Small intestine (tissue), 7 donors: ENCODE data around the gene GOLGA8R. TPM values are rescaled to one million over a fixed set of nuclear protein-coding genes. Genes with fewer than 3 reads are reported as not detected.
"Not testable (repeated sequence)": the region's sequence is repeated elsewhere in the genome, so short reads cannot be mapped to it uniquely, and the experiment has no call there.

Experiments used
- DNase-seq, 2 donors: peaks; one replicate each; pipeline versions ENCODE4 v3.0.0 to v3.0.0-alpha.2; 2013
- FAIRE-seq: peaks from 2 replicates; lab custom pipeline; 2012; peaks lifted over from hg19 to GRCh38; lab: Jason Lieb, UNC
- H3K27ac ChIP-seq, 3 donors: one replicate each; pipeline ENCODE4 v1.5.1; 2013; ENCODE audit warnings: low read length in 2 of 3, mild to moderate bottlenecking in 2 of 3, control low read depth in 1 of 3, inconsistent platforms in 1 of 3, low read depth in 1 of 3, moderate library complexity in 1 of 3
- H3K27me3 ChIP-seq, 3 donors: one replicate each; pipeline ENCODE4 v1.6.1; 2013; ENCODE audit warnings: low read length in 3 of 3, inconsistent platforms in 1 of 3; ENCODE audit not compliant: control insufficient read depth in 3 of 3, insufficient read depth in 3 of 3
- H3K36me3 ChIP-seq, 3 donors: one replicate each; pipeline ENCODE4 v1.6.1; 2013; ENCODE audit warnings: low read length in 3 of 3, inconsistent platforms in 1 of 3, low read depth in 1 of 3, mild to moderate bottlenecking in 1 of 3, moderate library complexity in 1 of 3; ENCODE audit not compliant: control insufficient read depth in 3 of 3, insufficient read depth in 2 of 3
- H3K4me1 ChIP-seq, 3 donors: one replicate each; pipeline ENCODE4 v1.6.1; 2013; ENCODE audit warnings: low read length in 2 of 3, inconsistent platforms in 1 of 3, low read depth in 1 of 3, mild to moderate bottlenecking in 1 of 3, moderate library complexity in 1 of 3; ENCODE audit not compliant: control insufficient read depth in 3 of 3, insufficient read depth in 2 of 3
- H3K4me3 ChIP-seq, 3 donors: one replicate each; pipeline ENCODE4 v1.5.1; 2013; ENCODE audit warnings: low read length in 3 of 3, control low read depth in 1 of 3, inconsistent platforms in 1 of 3, low read depth in 1 of 3, mild to moderate bottlenecking in 1 of 3, moderate library complexity in 1 of 3
- H3K9me3 ChIP-seq, 2 donors: one replicate each; pipeline ENCODE4 v1.6.1; 2013; ENCODE audit warnings: low read depth in 1 of 2, low read length in 1 of 2; ENCODE audit not compliant: control insufficient read depth in 2 of 2, insufficient read depth in 1 of 2
- WGBS, 3 donors: extraction: QIAGEN DNeasy Blood & Tissue Kit; methylation state at CpG; one replicate each; pipeline ENCODE4 v1.1.7; 2013; 5-methylcytosine and 5-hydroxymethylcytosine counted together
- polyA plus RNA-seq, 4 donors: library from polyadenylated mRNA; stranded (reverse) in 3 of 4; unstranded in 1 of 4; fragments of 200-250 nt in 3 of 4; fragments of 120-200 nt in 1 of 4; gene quantifications; one replicate each; pipeline versions ENCODE4 v1.2.1 to v1.2.3, GENCODE V29; 2013
- donor health status: healthy with polysubstance abuse.
- donor health status: control.
- donor health status: control.
- donor health status: Bipolar disorder and iron deficiency.
- donor health status: healthy.

Gene GOLGA8R
- polyA plus RNA-seq, 4 donors = 0.39 to 5.4 (median 0.81) TPM; not detected in 1

GRCh38 chr15:30368271-30368670, 45.8 kb downstream of the GOLGA8R start:
- H3K27me3 ChIP-seq, FAIRE-seq, DNase-seq, H3K4me3 ChIP-seq, H3K9me3 ChIP-seq, H3K36me3 ChIP-seq, H3K27ac ChIP-seq, H3K4me1 ChIP-seq: not testable (repeated sequence)
- whole genome bisulfite sequencing, 3 donors = no CpG with 5 or more reads among the region's 3 CpGs

GRCh38 chr15:30367246-30367645, 46.8 kb downstream of the GOLGA8R start:
- not testable (repeated sequence) for FAIRE-seq, H3K36me3 ChIP-seq, H3K9me3 ChIP-seq, H3K4me3 ChIP-seq, H3K27me3 ChIP-seq, DNase-seq, H3K4me1 ChIP-seq, H3K27ac ChIP-seq
- 90 to 93% (median 91%) methylated on average over 12 to 14 of the region's 17 CpGs for WGBS, 3 donors

- 83 to 88% methylated on average over 1 to 3 of the region's 5 CpGs; no CpG with 5 or more reads in 1 of the 3 donors for WGBS, 3 donors
- H3K9me3 ChIP-seq, H3K4me1 ChIP-seq, H3K27me3 ChIP-seq, FAIRE-seq, H3K27ac ChIP-seq, DNase-seq, H3K36me3 ChIP-seq, H3K4me3 ChIP-seq: not testable (repeated sequence)
Measured at GRCh38 chr15:30361404-30361803, 52.7 kb downstream of the GOLGA8R start.

- not testable (repeated sequence) for FAIRE-seq, H3K4me3 ChIP-seq, H3K9me3 ChIP-seq, H3K4me1 ChIP-seq, H3K36me3 ChIP-seq, H3K27me3 ChIP-seq, DNase-seq, H3K27ac ChIP-seq
- WGBS, 3 donors = no CpG with 5 or more reads among the region's 2 CpGs
Measured at GRCh38 chr15:30360990-30361389, 53.1 kb downstream of the GOLGA8R start.

- not testable (repeated sequence) for DNase-seq, H3K27me3 ChIP-seq, FAIRE-seq, H3K4me1 ChIP-seq, H3K4me3 ChIP-seq, H3K27ac ChIP-seq, H3K36me3 ChIP-seq, H3K9me3 ChIP-seq
- 62 to 77% (median 70%) methylated on average over 3 of the region's 6 CpGs for WGBS, 3 donors
Measured at GRCh38 chr15:30355043-30355442, 59.0 kb downstream of the GOLGA8R start.

Other genes starting within 250 kb of the GOLGA8R start
- 1 to 10 TPM in 2 of 4 donors, under 1 TPM in 2; 0.67 to 2.0 (median 1.0) TPM for gene CHRFAM7A, start 20.7 kb downstream of the GOLGA8R start, polyA plus RNA-seq
- gene GOLGA8Q, start 137.8 kb upstream of the GOLGA8R start, polyA plus RNA-seq = 1 to 10 TPM in 1 of 4 donors, under 1 TPM in 1, not detected in 2; 0.21 to 1.6 TPM
- under 1 TPM in 2 of 4 donors, not detected in 2; 0.12 to 0.24 TPM for gene GOLGA8H, start 189.8 kb upstream of the GOLGA8R start, polyA plus RNA-seq